ENCODE measurements around the gene ING5.

The ING5 gene

DNA sequence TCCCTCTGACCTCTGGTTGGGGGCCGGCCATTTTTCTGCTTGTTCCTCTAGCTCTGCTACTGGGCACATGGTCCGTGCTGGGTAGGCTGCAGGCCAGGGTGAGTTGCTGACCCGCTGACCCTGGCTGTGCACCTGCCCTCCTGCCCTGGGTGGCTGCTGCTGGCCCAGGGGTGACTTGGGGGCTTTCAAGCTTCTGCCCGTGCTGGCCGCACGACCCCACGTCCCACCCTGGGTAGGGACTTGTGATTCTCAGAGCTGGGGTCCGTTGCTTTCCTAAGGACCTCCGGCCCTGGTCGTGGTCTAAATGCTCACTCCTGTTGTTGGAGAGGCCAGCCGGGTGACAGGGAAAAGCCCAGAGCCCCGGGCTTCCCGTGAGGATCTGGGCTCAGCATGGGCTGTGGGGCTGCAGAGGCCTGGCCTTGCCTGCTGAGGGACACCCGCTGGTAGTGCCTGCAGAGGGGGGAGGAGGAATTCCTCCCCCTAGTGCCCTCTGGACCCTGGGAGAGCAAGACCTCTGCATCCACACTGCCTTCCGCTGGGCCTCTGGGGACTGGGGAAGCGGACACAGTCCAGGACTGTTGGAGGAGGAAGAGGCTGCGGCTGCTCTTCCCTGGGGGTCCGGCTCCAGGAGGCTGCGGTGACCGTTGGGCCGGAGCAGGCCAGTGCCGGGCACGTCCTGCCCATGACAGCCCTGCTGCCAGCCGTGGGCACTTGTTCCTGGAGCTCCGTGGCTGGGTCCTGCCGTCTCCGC, 68.5 kb downstream of the ING5 start:
- no peak for TF ChIP-seq FOXP2 (optimal IDR thresholded peaks at IDR 0.05; ENCODE audit: borderline replicate concordance, extremely low read depth, extremely low read length, insufficient read depth)
- no peak for TF ChIP-seq TAF1 (IDR thresholded peaks at IDR 0.05; ENCODE audit: borderline replicate concordance, insufficient read depth, low read length)
- TF ChIP-seq, protein P1, sequence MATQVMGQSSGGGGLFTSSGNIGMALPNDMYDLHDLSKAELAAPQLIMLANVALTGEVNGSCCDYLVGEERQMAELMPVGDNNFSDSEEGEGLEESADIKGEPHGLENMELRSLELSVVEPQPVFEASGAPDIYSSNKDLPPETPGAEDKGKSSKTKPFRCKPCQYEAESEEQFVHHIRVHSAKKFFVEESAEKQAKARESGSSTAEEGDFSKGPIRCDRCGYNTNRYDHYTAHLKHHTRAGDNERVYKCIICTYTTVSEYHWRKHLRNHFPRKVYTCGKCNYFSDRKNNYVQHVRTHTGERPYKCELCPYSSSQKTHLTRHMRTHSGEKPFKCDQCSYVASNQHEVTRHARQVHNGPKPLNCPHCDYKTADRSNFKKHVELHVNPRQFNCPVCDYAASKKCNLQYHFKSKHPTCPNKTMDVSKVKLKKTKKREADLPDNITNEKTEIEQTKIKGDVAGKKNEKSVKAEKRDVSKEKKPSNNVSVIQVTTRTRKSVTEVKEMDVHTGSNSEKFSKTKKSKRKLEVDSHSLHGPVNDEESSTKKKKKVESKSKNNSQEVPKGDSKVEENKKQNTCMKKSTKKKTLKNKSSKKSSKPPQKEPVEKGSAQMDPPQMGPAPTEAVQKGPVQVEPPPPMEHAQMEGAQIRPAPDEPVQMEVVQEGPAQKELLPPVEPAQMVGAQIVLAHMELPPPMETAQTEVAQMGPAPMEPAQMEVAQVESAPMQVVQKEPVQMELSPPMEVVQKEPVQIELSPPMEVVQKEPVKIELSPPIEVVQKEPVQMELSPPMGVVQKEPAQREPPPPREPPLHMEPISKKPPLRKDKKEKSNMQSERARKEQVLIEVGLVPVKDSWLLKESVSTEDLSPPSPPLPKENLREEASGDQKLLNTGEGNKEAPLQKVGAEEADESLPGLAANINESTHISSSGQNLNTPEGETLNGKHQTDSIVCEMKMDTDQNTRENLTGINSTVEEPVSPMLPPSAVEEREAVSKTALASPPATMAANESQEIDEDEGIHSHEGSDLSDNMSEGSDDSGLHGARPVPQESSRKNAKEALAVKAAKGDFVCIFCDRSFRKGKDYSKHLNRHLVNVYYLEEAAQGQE (IDR thresholded peaks at IDR 0.05; ENCODE audit: insufficient read depth in 1 of 2, low read depth in 2 of 2, low read length in 2 of 2) = no peak
- no peak for TF ChIP-seq POLR2AphosphoS5 (IDR thresholded peaks at IDR 0.05; ENCODE audit: low read depth, low read length)
- TF ChIP-seq SIN3A (IDR thresholded peaks at IDR 0.05; ENCODE audit: borderline replicate concordance, insufficient read depth, low read length) = no peak

DNA sequence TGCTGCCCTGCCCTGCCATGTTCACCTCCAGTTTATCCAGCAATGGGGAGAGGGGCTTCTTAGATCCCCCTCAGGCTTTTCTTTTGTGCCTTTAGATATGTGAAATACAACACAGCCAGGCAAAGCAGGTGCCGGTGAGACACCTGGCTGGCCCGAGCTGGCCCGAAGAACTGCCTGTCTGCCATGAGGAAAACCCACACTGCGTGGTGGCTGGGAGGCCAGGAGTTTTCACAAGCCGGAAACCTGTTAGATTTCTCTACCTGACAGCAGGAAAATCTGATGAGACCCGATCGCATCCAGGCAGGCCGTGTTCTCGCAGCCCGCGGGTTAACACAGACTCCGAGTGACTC, 69.1 kb downstream of the ING5 start:
- no peak for TF ChIP-seq POLR2AphosphoS5 (IDR thresholded peaks at IDR 0.05; ENCODE audit: low read depth, low read length)
- TF ChIP-seq TAF1 (IDR thresholded peaks at IDR 0.05; ENCODE audit: borderline replicate concordance, insufficient read depth, low read length) = no peak
- no peak for TF ChIP-seq FOXP2 (optimal IDR thresholded peaks at IDR 0.05; ENCODE audit: borderline replicate concordance, extremely low read depth, extremely low read length, insufficient read depth)
- TF ChIP-seq SIN3A (IDR thresholded peaks at IDR 0.05; ENCODE audit: borderline replicate concordance, insufficient read depth, low read length) = no peak
- TF ChIP-seq, protein P1 (IDR thresholded peaks at IDR 0.05; ENCODE audit: insufficient read depth in 1 of 2, low read depth in 2 of 2, low read length in 2 of 2) = no peak

DNA sequence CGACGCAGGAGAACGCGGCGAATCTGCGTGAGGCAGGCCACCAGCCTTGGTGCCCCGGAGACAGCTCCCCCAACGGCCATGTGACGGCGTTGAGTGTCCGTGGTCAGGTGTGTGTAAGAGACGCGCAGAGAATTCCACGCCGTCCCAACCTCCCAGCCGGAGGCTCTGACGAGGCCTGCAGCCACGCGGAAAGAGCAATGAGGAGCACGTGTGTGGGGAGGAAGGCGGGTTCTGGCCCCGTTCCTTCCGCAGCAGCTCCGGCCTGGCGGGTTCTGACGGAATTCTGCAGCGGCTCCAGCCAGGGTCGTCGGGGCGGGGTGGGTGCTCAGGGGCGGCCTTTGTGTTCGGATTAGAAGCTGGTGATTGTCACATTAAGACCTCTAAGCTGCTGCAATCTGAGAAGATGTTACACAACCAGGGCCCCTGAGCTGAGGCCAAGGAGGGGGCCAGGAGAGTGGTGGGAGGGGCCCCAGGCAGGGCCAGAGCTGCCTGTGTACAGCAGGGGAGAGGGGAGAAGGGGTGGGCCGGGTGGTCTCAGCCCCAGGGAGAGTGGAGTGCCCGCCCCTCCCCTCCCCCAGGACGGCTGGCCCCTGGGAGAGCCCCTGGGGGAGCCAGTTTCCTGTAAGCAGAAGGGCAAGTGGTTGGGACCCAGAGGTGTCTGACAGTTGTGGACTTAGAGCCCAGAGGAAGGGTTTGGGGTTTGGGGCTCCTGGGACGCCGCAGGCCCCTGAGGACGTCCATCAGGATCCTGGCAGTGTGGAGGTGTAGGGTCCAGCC, 69.6 kb downstream of the ING5 start:
- TF ChIP-seq FOXP2 (optimal IDR thresholded peaks at IDR 0.05; ENCODE audit: borderline replicate concordance, extremely low read depth, extremely low read length, insufficient read depth) = no peak
- TF ChIP-seq, protein P1 (IDR thresholded peaks at IDR 0.05; ENCODE audit: insufficient read depth in 1 of 2, low read depth in 2 of 2, low read length in 2 of 2) = no peak
- no peak for TF ChIP-seq POLR2AphosphoS5 (IDR thresholded peaks at IDR 0.05; ENCODE audit: low read depth, low read length)
- no peak for TF ChIP-seq TAF1 (IDR thresholded peaks at IDR 0.05; ENCODE audit: borderline replicate concordance, insufficient read depth, low read length)
- TF ChIP-seq SIN3A (IDR thresholded peaks at IDR 0.05; ENCODE audit: borderline replicate concordance, insufficient read depth, low read length) = no peak

DNA sequence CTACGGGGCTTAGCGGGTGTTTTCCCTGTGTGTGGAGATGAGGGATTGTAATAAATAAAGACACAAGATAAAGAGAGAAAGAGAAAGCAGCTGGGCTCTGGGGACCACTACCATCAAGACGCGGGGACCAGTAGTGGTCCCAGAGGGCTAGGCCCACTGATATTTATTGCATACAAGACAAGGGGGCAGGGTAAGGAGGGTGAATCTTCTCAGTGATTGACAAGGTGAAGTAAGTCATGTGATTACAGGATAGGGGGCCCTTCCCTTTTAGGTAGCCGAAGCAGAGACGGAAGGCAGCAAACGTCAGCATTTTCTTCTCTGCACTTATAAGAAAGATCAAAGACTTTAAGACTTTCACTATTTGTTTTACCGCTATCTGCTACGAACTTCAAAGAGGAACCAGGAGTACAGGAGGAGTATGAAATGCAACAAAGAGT, 70.2 kb downstream of the ING5 start:
- TF ChIP-seq FOXP2 (optimal IDR thresholded peaks at IDR 0.05; ENCODE audit: borderline replicate concordance, extremely low read depth, extremely low read length, insufficient read depth) (no peak), TAF1 (IDR thresholded peaks at IDR 0.05; ENCODE audit: borderline replicate concordance, insufficient read depth, low read length) (no peak), POLR2AphosphoS5 (IDR thresholded peaks at IDR 0.05; ENCODE audit: low read depth, low read length) (no peak), SIN3A (IDR thresholded peaks at IDR 0.05; ENCODE audit: borderline replicate concordance, insufficient read depth, low read length) (no peak)
- TF ChIP-seq, protein P1 (IDR thresholded peaks at IDR 0.05; ENCODE audit: insufficient read depth in 1 of 2, low read depth in 2 of 2, low read length in 2 of 2) = no peak
